GM21515 (cell line): ENCODE results near the gene KIRREL1.
A peak's percentile ranks its signal among the peaks of the same experiment; 100 is the strongest.
"Not testable (repeated sequence)": the region's sequence is repeated elsewhere in the genome, so short reads cannot be mapped to it uniquely, and the experiment has no call there.

Experiments used
- ATAC-seq: cut with Tn5 transposase; IDR thresholded peaks from one replicate; pipeline ENCODE4 v1.9.1; 2021; ENCODE audit not compliant: unreplicated experiment

Gene KIRREL1

DNA sequence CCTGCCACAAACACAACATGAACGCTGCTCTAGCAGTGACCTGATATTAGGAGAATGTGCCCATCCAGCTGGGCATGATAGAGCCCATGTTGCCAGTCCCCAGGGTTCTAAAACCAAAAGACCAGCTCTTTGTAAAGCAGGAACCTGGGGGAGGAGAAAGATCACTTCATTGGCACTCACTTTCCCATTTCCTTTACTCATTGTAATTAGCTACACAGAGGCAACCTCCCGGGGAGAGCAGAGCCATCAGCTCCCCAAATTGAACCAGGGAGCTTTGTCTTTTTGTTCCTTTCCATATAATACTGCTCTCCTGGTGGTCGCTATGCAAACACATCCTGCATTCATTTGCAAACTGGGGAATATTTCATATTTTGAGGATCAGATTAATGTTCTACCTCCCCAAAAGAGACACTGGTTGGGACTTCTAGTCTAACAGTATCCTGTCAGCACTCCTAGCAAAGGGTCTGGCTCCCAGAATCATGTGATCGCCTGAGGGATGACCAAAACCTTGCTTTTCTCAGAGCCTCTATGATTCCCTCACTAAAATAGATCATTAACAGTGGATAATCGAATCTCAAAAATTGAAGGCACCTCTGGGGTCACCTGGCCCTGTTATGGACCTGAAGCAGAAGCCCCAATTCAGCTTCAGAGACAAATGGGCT lies 110.5 kb downstream of the KIRREL1 start:
- no peak for ATAC-seq

GRCh38 chr1:158104891-158105290 lies 111.4 kb downstream of the KIRREL1 start:
- ATAC-seq: no peak

DNA sequence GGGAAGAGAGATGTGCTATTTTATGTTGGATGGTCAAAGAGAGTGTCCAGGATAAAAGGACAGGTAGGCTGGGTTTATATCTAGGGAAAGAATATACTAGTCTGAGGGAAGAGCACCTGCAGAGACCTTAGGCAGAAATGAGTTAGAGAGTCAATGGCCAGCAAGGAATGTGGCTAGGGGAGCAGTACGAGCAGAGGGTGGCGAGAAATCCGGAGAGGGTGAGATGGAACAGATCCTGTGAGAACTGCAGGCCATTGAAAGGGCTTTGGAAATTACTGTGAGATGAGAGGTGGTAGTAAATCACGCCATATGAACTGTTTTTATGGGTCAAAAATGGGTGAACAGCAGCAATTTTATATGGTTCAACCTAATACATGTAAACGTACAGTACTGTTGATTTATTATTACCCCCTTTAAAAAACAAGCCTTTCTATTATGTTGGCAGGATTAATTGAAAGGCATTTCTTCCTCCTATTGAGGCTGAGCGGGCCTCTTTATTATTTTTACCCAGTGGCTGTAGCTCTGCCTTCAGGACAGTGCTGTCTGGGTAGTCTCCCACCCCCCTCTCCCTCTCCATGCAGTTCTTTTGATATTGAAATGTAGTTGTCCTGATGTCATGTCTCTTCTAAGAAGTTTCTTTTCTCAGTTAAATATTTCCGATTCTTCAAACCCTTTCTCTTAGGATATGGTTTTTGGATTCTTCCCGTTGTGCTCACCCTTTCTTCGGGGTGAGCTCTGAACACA lies 112.1 kb downstream of the KIRREL1 start:
- no peak for ATAC-seq

GRCh38 chr1:158107916-158108315 lies 114.5 kb downstream of the KIRREL1 start:
- ATAC-seq: no peak

DNA sequence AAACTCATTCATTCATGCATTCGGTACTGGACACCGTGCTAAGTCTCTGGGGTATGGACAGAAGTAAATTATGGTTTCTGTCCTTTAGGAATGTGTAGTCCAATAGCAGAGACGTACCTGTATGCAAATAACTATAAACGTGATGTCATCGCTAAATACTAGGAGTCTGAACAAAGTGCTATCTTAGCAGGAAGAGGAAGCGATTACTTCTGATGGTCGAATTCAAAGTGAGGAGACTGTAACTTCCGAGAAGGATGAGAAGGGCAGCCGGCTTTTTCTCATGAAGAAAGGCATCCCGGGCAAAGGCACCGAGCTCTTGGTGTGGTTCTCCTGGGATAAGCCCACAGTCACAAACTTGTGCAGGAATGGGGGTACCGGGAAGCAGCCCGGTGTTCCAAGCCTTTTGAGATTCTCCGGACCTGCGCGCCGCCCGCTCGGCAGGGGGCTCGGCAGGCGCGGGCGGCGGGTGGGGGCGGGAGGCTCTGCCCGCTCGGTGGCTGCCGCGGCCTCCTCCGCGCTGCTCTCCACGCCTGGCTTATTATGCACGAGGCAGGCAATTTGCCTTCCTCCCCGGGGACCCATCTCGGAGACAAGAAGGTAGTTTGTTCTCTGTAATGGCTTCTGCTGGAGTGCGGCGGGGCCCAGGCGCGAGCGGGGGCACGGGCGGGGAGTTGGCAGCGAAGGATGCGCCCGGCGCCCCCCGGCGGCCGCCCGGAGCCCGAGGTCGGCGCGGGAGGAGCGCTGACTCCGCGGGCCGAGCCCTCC lies 119.7 kb downstream of the KIRREL1 start:
- ATAC-seq: no peak

DNA sequence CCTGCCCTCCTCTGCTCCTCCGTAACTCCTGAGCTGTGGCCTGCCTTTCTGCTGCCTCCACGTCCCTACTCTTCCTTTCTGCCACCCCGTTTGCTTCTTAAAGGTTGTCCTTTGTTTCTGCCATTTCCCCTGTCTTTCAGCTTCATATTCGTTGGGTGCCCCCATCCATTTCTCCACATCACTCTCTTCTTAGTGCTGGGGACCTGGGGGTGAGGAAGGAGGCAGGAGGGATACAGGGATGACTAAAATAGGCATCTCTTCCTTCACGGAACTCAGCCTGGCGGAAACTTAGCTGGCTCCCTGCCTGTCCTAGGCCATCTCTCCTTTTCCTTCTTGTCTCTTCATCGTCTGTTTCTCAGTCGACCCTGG lies 120.3 kb downstream of the KIRREL1 start:
- ATAC-seq: no peak

- peak; percentile 74 for ATAC-seq
Measured at GRCh38 chr1:158115126-158115525, 121.7 kb downstream of the KIRREL1 start.

DNA sequence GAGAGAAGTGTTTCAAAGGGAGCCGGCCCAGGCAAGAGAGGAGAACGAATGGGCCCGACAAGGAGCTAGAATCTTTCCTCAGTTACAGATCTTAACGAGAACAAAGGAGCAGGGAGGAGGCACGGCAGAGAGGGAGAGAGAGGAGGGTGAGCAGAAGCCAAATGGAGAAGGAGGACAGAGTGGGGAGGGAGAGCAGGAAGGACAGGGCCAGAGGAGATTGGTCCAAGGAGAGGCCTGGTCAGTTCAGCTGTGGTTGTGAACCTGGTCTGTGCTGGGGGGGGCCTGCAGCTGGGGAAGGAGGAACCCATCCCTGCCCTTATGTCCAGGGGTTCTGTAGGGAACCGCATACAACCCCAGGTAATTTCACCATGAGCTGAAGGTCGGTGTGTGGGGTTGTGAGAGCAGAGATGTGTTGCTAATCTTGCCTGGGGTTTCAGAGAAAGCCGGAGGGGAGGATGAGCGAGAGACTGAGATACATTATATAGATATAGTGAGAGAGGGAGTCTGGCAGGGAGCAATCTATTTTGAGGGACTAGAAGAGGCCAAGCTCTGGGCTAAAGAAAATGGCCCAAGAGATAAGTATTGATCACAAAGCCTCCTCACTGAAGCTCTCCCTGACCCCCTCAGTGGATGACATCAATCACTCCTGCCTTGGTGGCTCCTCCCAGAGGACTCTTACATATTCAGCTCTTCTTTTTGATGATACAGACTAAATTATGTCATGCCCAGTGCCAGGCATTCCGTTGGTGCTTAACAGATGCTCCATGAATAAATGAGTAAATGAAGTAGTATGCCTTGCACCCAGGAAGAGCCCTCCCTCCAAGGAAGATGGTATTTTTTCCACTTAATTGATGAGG lies 123.1 kb downstream of the KIRREL1 start:
- ATAC-seq: no peak

DNA sequence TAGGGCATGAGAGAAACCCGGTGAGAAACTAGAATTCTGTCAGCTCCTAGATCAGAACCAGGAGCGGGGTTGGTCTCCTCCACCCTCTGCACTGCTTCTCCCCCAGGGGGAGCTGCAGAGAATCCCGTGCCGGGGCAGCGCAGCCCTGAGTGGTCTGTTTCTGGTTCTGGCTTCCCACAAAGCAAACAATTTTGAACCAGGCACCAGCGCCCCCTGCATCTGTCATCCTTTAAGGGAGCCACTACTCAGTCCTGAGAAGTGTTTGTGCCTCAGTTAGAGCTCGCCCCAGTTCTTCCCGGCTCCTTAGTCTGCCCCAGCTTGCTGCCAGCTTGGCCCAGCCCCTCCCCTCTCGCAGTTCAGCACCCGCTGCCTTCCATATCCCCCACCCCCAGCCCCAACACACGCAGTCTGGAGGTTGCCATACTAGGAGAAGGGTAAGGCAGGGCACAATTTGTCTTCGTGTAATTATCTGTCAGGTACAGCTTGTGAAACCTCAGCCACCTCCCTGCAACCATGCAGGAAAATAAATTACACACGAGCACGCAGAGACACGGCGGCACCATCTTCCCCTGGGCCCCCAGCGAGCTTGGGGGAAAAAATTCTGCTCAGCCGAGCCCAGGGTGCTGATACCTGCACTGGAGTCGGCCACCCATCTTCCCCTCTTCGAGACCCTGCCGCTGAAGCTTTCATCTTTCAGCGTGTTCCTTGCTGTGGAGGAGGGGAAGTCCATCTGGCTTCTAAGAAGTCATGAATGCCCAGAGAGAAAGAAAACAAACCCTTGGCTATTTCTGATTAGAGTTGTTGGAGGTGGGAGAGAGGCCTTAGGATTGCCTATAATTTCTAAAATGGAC lies 124.6 kb downstream of the KIRREL1 start:
- ATAC-seq: no peak

DNA sequence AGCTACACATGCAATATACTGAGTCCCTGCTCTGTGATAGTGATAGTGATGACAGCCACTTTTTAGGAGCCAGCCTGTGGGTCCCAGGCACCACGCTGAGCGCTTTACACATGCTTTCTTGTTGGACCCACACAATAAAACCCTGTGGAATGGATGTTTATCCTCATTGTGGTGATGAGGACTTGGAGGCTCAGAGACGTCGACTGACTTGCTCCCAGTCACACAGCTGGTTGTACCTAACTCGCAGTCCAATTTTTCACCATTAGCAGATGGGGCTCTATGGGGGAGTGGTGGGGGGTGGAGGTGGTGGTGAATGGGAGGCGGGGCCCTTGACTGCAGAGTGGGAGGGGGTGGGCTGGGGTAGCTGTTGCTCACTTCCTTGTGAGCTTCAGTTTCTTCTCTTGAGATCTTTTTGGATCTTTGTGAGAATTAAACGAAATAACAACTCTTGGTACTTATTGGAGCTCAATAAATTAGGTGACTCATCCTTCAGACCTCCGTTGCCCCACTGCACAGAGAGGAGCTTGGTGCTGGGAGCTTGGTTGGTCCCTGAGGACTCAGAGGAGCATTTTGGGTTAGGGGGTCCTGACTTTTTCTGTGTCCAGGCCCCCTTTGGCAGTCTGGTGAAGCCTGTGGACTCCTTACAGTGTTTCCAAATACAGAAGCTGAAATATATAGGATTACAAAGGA lies 125.4 kb downstream of the KIRREL1 start:
- no peak for ATAC-seq

DNA sequence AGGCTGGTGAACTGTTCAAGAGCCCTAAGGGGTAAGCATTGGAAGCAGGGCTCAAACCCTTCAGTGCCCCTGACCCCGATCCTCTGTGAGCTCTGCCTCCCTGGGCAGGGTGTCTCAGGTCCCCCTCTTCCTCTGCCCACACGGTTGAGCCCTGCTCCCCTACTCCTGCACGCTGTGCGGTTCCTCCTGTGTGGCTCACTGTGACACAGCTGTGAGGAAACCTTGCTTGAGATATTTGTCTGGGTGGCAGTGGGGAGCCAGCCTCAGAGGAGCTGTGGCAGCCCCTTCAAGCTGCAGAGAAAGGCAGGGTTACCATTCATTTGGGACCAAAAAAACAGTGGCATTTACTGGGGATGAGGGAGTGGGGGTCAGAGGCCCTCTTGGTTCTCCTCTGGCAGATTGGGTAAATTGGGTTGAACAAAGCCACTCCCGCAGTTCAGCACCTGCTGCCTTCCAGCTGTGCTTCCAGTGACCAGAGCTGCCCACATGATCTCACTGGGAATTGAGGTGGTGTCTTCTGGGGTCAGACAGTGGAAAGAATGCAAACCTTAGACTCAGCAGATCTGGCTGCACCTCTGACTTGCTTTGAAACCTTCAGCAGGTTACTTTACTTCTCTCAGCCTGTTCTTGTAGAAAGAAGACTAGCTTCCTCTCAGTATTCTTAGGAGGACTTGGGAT lies 126.7 kb downstream of the KIRREL1 start:
- no peak for ATAC-seq

GRCh38 chr1:158121604-158122254 lies 128.3 kb downstream of the KIRREL1 start:
- ATAC-seq: no peak

DNA sequence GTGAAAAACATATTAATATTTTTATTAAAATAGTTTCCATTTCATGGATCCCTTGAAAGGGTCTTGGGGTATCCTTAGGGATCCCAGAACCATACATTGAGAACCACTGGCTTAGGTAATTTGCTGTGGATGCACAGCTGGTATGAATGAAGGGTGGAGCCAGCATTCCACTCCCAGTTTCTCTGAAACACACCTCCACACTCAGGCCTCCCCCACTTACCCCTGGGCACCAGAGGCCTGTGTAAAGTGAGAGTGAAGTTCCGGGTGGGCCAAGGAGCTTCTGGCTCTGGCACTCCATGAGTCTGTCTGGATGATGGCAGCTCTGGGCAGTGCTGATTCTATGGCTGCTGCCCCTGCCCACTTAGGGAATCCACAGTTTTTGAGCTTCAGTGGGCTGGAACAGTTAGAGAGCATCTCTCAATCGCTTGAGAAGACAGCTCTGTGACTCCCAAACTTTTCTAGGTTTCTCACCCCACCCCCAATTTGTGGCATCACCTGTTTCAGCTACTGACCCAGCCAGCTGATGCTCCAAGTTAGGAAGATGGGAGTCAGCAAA lies 129.5 kb downstream of the KIRREL1 start:
- ATAC-seq: no peak

- ATAC-seq: no peak
Measured at GRCh38 chr1:158124034-158124433, 130.6 kb downstream of the KIRREL1 start.

DNA sequence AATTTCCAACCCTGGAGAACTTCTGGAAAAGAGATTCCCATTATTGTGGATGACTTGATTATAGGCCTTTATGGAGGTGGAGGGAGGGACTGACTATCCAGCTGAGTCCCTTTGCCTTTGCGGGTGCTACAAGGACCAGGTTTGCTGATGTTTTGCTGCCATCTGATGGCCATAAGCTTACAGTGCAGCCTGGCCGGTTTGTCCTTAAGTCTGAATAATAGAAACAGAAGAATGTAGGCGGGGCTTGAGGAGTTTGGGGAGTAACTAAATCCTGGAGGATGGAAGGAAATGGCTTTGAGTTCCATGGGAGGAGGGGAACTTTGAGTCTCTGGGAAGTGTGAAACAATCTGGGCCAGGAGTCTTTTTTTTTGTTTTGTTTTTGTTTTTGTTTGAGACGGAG lies 131.6 kb downstream of the KIRREL1 start:
- peak; percentile 87 for ATAC-seq

DNA sequence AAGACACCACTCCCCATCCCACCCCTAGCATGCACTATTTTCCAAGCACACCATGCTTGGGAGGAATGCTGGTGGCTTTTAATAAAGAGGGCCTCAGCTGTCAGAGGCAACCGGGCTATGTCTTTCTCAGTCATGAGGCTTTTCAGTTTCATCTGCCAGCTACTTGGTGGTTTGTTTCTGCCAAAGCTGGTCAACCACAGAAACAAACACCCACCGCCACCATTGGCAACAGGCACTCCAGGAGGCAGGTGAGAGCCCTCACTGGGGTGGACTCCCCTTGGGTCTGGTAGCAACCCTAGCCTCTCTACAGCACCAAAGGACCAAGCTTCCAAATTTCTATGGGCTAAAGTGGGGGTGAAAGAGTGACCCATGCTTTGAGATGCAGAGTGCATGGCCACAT lies 133.0 kb downstream of the KIRREL1 start:
- no peak for ATAC-seq

DNA sequence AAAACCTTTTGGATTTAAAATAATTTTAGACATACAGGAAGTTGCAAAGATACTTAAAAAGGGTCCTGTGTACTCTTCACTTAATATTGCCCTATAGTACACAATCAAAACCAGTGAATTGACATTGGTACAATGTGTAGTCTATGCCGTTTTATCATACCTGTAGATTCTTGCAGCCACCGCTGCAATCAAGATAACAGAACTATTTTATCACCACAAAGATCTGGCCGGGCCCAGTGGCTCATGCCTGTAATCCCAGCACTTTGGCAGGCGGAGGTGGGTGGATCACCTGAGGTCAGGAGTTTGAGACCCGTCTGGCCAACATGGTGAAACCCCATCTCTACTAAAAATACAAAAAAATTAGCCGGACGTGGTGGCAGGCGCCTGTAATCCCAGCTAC lies 135.1 kb downstream of the KIRREL1 start:
- ATAC-seq: not testable (repeated sequence)

DNA sequence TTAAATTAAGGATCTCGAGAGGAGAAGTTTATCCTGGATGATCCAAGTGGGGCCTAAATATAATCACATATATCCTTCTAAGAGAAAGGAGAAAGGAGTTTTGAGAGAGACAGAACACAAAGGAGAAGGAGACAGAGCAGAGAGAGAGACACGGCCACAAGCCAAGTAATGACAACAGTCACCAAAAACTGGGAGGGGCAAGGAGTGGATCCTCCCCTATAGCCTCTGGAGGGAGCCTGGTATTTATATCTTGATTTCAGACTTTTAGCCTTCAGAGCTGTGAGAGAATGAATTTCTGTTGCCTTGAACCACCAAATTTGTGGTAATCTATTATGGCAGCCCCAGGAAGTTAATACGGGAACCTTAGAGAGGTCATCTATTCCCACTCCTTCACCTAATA lies 137.8 kb downstream of the KIRREL1 start:
- ATAC-seq: no peak
